Large intestine (tissue), 3 donors: ENCODE data around the gene HOXB4. TPM values are rescaled to one million over a fixed set of nuclear protein-coding genes. Genes with fewer than 3 reads are reported as not detected.

Experiments used
- DNase-seq, 2 donors: peaks; one replicate each; pipeline versions ENCODE4 v3.0.0 to v3.0.0-alpha.2; 2013
- H3K27ac ChIP-seq: one replicate; pipeline ENCODE4 v1.5.1; 2013; ENCODE audit warnings: low read length
- H3K27me3 ChIP-seq: 2 replicates; pipeline ENCODE4 v1.6.1; 2013; ENCODE audit warnings: low read length; ENCODE audit not compliant: control insufficient read depth, insufficient read depth
- H3K36me3 ChIP-seq: 2 replicates; pipeline ENCODE4 v1.6.1; 2013; ENCODE audit warnings: low read length; ENCODE audit not compliant: control insufficient read depth, insufficient read depth
- H3K4me1 ChIP-seq: one replicate; pipeline ENCODE4 v1.6.1; 2013; ENCODE audit warnings: low read length; ENCODE audit not compliant: control insufficient read depth, insufficient read depth
- H3K4me3 ChIP-seq: one replicate; pipeline ENCODE4 v1.5.1; 2013; ENCODE audit warnings: low read length
- H3K9me3 ChIP-seq: one replicate; pipeline ENCODE4 v1.6.1; 2013; ENCODE audit warnings: mild to moderate bottlenecking, low read depth, low read length, moderate library complexity; ENCODE audit not compliant: control insufficient read depth
- WGBS: methylation state at CpG from one replicate; pipeline ENCODE4 v1.1.5; 2013; ENCODE audit warnings: low lambda C conversion rate; ENCODE audit not compliant: insufficient coverage; 5-methylcytosine and 5-hydroxymethylcytosine counted together
- polyA plus RNA-seq: library from polyadenylated mRNA; unstranded; fragments of 120-200 nt; gene quantifications from one replicate; pipeline ENCODE4 v1.2.1, GENCODE V29; 2013

Gene HOXB4
- polyA plus RNA-seq, 1 donor: 5.9 TPM

DNA sequence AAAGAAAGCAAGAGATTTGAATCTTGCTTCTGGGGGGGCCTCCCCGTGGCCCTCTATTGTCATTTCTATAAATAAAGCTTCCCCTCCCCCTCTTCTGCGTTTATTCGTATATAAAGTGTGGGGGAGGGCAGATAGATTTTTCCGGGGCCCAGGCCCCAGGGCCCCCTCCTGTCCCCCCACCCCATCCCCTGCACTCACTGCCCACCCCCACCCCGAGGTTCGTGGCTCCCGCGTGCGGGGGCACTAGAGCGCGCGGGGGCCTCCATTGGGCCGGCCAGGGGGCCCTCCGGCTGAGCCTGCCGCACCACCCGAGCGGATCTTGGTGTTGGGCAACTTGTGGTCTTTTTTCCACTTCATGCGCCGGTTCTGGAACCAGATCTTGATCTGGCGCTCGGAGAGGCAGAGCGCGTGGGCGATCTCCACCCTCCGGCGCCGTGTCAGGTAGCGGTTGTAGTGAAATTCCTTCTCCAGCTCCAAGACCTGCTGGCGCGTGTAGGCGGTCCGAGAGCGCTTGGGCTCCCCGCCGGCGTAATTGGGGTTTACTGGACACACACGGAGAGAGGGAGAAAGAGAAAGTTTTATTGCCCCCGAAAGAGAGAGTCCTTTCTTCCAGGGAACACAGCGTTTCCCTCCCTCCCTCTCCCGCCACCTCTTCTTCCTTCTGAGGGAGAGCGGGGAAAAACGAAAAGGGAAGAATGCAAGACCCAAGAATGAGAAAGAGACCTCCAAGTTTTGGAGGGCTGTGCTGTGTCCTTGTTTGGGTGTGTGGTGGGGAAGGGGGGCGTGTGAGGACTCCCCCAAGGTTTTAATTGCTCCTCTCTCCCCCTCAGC is 1.5 kb downstream of the HOXB4 start:
- H3K27ac ChIP-seq: peak overlapping the region; percentile 77
- DNase-seq: no peak
- peak overlapping the region; percentile 32 for H3K4me3 ChIP-seq
- peaks cover 13% of the 10 kb centered on the region for H3K4me1 ChIP-seq
- peaks cover 6% of the 10 kb centered on the region for H3K36me3 ChIP-seq
- H3K9me3 ChIP-seq: peaks cover 3% of the 10 kb centered on the region
- H3K27me3 ChIP-seq: peaks cover 95% of the 10 kb centered on the region
- no CpG with 5 or more reads among the region's 43 CpGs for WGBS

DNA sequence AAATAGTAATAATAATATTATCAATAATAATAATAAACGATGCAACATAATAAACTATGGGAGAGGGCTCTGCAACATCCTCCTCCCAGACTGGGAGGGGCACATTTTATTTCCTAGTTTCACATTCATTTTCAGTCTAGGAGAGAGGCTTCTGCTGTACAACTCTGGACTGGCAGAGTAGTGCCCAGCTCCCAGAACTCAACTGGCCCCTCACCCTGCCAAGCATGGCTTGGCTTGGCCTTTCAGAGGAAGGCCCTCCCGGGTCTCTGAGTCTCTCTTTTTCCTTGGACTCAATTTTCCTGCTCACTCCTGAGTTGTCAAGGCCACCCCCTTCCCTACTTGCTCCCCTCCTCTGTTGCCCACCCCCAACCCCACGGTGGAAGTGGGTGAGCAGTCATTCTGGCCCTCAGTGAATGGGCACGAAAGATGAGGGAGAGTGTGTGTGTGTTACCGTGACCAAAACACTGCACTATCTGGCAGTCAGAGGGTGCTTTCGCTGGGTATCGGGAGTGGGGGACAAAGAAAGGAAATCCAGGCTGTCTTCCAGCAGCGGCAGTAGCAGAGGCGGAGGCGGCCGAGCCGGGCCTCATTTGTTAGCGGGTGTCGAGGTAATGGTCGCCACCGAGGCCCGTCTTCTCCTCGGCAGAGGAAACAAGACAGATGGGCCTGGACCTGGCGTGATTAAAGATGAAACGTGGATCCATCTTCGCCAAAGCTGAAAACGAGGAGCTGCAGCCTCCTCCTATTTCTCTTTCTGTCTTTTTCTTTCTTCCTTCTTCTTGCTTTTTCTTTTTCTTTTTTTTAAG is 2.3 kb downstream of the HOXB4 start:
- Histone ChIP-seq H3K4me3 (peak overlapping the region; percentile 20), H3K27me3 (peaks cover 95% of the 10 kb centered on the region), H3K9me3 (no peaks in the 10 kb centered on the region), H3K4me1 (peaks cover 10% of the 10 kb centered on the region), H3K36me3 (peaks cover 6% of the 10 kb centered on the region), H3K27ac (peak overlapping the region; percentile 77)
- DNase-seq: no peak
- 39% methylated on average over 4 of the region's 22 CpGs for WGBS

DNA sequence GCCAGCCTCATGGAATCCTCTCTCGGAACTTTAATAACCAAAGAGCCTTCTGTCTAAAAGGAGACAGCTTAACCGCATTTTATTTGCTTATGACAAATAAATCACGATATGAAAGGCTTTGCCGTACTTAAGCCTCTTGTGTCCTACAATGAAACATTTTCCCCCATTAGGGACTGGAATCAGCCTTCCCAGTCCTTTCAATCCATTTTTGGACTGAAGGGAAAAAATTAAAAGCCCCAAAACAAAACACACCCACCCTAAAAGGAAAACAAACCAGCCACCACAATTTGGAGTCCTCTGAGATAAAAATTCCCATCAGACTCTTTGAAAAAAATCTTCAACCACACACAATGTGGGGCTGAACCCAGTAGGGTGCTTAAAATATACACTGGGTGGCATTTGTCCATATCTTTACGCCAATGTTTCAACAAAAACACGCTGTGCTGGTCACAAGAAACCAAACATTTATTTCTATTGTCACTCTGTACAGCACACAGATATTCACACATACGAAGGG is 3.0 kb downstream of the HOXB4 start:
- Histone ChIP-seq H3K27ac (peak overlapping the region; percentile 77), H3K27me3 (peaks cover 95% of the 10 kb centered on the region), H3K36me3 (peaks cover 6% of the 10 kb centered on the region), H3K4me1 (peaks cover 3% of the 10 kb centered on the region), H3K4me3 (peak overlapping the region; percentile 3), H3K9me3 (no peaks in the 10 kb centered on the region)
- WGBS: no CpG with 5 or more reads among the region's 7 CpGs
- no peak for DNase-seq

DNA sequence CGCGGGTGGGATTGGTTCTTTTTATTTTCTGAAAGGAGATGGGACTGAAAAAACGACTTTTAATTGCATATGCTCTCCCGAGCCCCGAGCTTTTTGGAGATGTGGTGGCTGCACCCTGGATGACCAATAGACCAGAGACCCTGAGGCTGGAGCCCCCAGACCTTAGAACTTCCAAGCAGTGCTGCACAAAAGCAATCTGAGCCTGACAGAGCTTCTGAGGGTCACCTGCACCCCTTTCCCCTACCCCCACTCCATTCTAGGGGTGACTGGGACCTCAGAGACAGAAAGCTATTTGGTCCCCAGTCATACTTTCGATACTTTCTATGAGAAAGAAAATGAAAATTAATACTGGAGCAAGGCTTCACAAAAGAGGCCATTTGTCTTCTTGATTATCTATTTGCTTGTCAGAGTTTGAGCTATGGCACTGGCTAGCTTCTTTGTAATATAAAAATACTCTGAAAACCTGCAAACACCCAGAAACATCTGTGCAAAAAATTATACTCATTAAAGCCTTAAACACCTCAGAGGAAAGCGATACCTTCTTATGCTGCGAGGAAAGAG is 3.6 kb downstream of the HOXB4 start:
- peaks cover 6% of the 10 kb centered on the region for H3K36me3 ChIP-seq
- peak overlapping the region; percentile 3 for H3K4me3 ChIP-seq
- no peaks in the 10 kb centered on the region for H3K9me3 ChIP-seq
- WGBS: 20% methylated on average over 3 of the region's 8 CpGs
- peak overlapping the region; percentile 77 for H3K27ac ChIP-seq
- peaks cover 95% of the 10 kb centered on the region for H3K27me3 ChIP-seq
- peaks cover 3% of the 10 kb centered on the region for H3K4me1 ChIP-seq
- DNase-seq: no peak

DNA sequence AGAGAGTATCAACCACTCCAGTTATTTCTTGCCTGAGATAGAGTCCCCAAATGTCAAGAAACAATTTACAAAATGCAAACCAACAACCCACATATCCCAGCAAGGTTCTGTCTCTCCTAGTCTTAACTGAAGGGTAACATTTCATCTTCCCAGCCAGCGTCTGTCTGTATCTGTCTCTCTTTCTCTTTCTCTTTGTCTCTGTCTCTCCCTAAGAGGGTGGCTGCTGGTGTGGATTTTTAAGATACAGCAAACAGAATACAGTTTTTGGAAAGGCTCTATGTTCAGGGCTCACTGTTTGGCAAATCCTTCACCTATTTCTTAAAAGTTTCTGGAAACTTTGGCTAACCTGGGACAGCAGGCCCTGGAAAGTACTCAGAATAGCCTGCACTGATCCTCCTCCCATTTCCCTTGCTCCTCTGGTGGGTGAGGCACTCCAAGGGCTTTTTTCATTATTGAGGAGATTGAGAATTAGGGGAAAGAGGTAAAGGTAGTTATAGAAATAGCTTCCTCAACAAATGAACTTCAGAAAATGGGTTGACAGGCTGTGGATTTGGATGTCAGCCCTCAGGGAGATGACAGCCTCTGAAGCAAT is 6.2 kb downstream of the HOXB4 start:
- peaks cover 97% of the 10 kb centered on the region for H3K27me3 ChIP-seq
- peaks cover 6% of the 10 kb centered on the region for H3K36me3 ChIP-seq
- no peaks in the 10 kb centered on the region for H3K9me3 ChIP-seq
- peak overlapping the region; percentile 77 for H3K27ac ChIP-seq
- WGBS: no CpG with 5 or more reads among the region's 1 CpG
- no peak overlapping the region for H3K4me3 ChIP-seq
- H3K4me1 ChIP-seq: peaks cover 9% of the 10 kb centered on the region
- no peak for DNase-seq

DNA sequence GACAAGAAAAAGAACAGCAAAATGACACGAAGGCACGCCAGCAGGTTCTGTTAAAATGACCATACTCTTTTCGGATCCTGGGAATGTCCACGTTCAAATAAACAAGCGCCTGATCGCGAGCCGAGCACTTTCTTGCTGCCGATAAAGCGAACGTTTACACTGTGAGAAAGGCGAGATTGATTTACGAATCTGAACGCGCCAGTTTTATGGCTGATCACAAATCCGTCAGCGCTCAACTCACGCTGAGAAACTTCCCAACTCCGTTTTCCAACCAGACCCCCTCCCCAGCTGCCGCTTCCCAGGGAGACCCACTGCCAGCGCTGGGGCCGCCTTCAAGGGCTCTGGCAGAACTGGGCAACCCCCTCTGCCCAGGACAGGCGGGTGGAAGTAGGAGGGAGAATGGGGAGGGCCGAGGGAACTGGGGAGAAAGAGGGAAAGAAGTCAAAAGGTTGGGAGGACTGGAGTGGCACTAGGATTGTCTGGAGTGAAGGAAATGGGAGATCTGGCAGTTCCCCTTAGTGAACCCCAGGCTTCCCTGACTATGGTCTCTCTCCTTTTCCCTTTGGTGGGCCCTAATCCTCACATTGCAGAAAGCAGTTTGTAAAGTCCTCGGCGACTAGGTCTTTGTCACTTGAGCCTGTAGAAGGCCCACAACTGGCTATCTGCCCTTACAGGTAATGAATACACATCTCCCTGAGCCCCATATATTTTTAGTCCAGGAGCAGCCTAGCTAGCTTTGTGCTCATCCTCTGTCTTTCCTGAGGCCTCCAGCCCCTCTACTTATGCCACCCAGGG is 6.9 kb downstream of the HOXB4 start:
- Histone ChIP-seq H3K27ac (peak overlapping the region; percentile 77), H3K27me3 (peaks cover 98% of the 10 kb centered on the region), H3K4me3 (peak overlapping the region; percentile 21), H3K4me1 (peaks cover 9% of the 10 kb centered on the region), H3K9me3 (no peaks in the 10 kb centered on the region), H3K36me3 (peaks cover 6% of the 10 kb centered on the region)
- 20% methylated on average over 2 of the region's 26 CpGs for WGBS
- no peak for DNase-seq

DNA sequence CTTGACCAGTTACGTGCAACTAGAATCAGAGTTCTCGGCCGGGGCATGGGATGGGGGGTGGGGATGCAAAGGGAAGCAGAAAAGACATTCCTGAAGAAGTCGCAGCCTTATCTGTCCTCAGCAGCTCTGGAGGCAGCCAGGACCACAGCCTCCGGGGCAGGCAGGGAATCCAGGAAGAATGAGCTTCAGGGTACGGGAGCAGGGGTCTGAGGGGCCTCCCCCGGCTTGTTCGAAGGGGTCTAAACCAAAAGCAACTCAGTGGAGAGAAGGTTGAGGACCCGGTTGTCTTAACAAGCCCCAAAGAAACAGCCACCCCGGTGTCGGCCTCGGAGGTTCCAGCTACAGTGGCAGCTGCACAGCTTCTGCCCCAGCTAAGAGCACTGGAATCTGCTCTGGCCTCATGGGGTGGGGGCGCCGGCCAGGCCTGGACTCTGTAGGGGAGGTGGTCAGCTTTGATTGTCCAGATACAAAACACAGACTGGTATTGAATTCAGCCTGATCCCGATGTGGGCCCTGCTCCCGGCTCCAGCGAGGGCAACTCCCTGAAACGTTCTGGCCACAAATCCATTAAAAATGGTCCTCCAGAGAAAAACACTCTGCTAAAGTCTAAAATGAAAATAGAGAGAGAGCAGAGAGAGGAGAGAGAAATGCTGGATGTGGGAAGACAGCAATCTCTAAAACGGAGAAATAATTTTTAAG is 7.7 kb downstream of the HOXB4 start:
- H3K4me3 ChIP-seq: peak overlapping the region; percentile 21
- peaks cover 98% of the 10 kb centered on the region for H3K27me3 ChIP-seq
- no peaks in the 10 kb centered on the region for H3K36me3 ChIP-seq
- 22% methylated on average over 1 of the region's 19 CpGs for WGBS
- H3K9me3 ChIP-seq: no peaks in the 10 kb centered on the region
- no peak for DNase-seq
- H3K27ac ChIP-seq: peak overlapping the region; percentile 77
- peaks cover 9% of the 10 kb centered on the region for H3K4me1 ChIP-seq

DNA sequence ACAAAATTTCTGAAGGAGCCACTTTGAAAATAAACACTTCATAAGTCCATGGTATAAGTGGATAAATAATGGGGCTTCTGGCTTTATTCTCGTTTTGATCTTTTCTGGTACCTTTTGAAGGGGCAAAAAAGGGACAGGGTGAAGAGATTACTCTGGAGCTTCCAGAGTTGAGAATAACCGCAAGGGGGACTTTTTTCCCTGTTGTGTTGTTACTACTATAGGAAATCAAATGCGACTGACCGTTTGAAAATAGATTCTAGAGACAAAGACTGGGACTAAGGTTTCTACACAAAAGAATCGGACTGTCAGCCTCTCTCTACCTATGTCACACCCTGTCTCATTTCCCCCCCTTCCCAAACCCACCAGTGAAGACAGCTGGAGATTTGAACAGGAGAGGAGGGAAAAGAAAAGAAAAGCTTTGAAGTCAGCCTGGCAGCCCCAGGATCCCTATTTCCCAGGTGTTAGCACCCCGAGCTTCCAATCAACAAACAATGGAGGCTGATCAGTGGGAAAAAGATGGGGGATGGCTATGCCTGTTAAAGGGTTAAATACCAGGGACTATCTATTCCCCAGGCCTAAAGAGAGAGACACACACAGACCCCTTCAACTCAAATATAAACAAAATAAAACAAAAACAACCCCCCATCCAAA is 8.4 kb downstream of the HOXB4 start:
- no CpG with 5 or more reads among the region's 6 CpGs for WGBS
- no peaks in the 10 kb centered on the region for H3K9me3 ChIP-seq
- H3K27ac ChIP-seq: peak overlapping the region; percentile 77
- DNase-seq: no peak
- peaks cover 98% of the 10 kb centered on the region for H3K27me3 ChIP-seq
- peaks cover 12% of the 10 kb centered on the region for H3K4me1 ChIP-seq
- H3K4me3 ChIP-seq: peak overlapping the region; percentile 21
- H3K36me3 ChIP-seq: no peaks in the 10 kb centered on the region

DNA sequence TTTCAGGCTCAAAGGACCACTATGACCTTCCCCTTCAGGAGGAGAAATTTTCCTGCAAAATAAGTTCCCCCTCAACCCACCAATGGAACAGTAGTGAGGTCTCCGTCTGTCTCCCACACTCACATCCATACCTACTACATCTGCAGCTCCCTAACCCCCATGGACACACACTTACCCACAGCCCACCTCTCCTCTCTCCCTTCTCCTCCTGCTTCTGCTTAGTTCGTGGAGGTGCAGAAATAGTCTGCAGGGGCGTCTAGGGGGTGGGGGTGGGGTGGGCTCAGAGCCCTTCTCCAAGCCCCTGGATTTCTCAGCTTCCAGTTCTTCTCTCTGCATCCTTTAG is 8.9 kb downstream of the HOXB4 start:
- no peaks in the 10 kb centered on the region for H3K36me3 ChIP-seq
- peaks cover 97% of the 10 kb centered on the region for H3K27me3 ChIP-seq
- WGBS: no CpG with 5 or more reads among the region's 3 CpGs
- peaks cover 15% of the 10 kb centered on the region for H3K4me1 ChIP-seq
- no peak overlapping the region for H3K4me3 ChIP-seq
- H3K9me3 ChIP-seq: peaks cover 3% of the 10 kb centered on the region
- DNase-seq: no peak
- peak overlapping the region; percentile 77 for H3K27ac ChIP-seq
